Small intestine (tissue), 7 donors: ENCODE results near the gene RASAL2. TPM values are rescaled to one million over a fixed set of nuclear protein-coding genes. Genes with fewer than 3 reads are reported as not detected.
A peak's percentile ranks its signal among the peaks of the same experiment; 100 is the strongest.
"Not testable (repeated sequence)": the region's sequence is repeated elsewhere in the genome, so short reads cannot be mapped to it uniquely, and the experiment has no call there.

Experiments used
- DNase-seq, 2 donors: peaks; one replicate each; pipeline versions ENCODE4 v3.0.0 to v3.0.0-alpha.2; 2013
- FAIRE-seq: peaks from 2 replicates; lab custom pipeline; 2012; peaks lifted over from hg19 to GRCh38; lab: Jason Lieb, UNC
- H3K27ac ChIP-seq, 3 donors: one replicate each; pipeline ENCODE4 v1.5.1; 2013; ENCODE audit warnings: low read length in 2 of 3, mild to moderate bottlenecking in 2 of 3, control low read depth in 1 of 3, inconsistent platforms in 1 of 3, low read depth in 1 of 3, moderate library complexity in 1 of 3
- H3K27me3 ChIP-seq, 3 donors: one replicate each; pipeline ENCODE4 v1.6.1; 2013; ENCODE audit warnings: low read length in 3 of 3, inconsistent platforms in 1 of 3; ENCODE audit not compliant: control insufficient read depth in 3 of 3, insufficient read depth in 3 of 3
- H3K36me3 ChIP-seq, 3 donors: one replicate each; pipeline ENCODE4 v1.6.1; 2013; ENCODE audit warnings: low read length in 3 of 3, inconsistent platforms in 1 of 3, low read depth in 1 of 3, mild to moderate bottlenecking in 1 of 3, moderate library complexity in 1 of 3; ENCODE audit not compliant: control insufficient read depth in 3 of 3, insufficient read depth in 2 of 3
- H3K4me1 ChIP-seq, 3 donors: one replicate each; pipeline ENCODE4 v1.6.1; 2013; ENCODE audit warnings: low read length in 2 of 3, inconsistent platforms in 1 of 3, low read depth in 1 of 3, mild to moderate bottlenecking in 1 of 3, moderate library complexity in 1 of 3; ENCODE audit not compliant: control insufficient read depth in 3 of 3, insufficient read depth in 2 of 3
- H3K4me3 ChIP-seq, 3 donors: one replicate each; pipeline ENCODE4 v1.5.1; 2013; ENCODE audit warnings: low read length in 3 of 3, control low read depth in 1 of 3, inconsistent platforms in 1 of 3, low read depth in 1 of 3, mild to moderate bottlenecking in 1 of 3, moderate library complexity in 1 of 3
- H3K9me3 ChIP-seq, 2 donors: one replicate each; pipeline ENCODE4 v1.6.1; 2013; ENCODE audit warnings: low read depth in 1 of 2, low read length in 1 of 2; ENCODE audit not compliant: control insufficient read depth in 2 of 2, insufficient read depth in 1 of 2
- WGBS, 3 donors: extraction: QIAGEN DNeasy Blood & Tissue Kit; methylation state at CpG; one replicate each; pipeline ENCODE4 v1.1.7; 2013; 5-methylcytosine and 5-hydroxymethylcytosine counted together
- polyA plus RNA-seq, 4 donors: library from polyadenylated mRNA; stranded (reverse) in 3 of 4; unstranded in 1 of 4; fragments of 200-250 nt in 3 of 4; fragments of 120-200 nt in 1 of 4; gene quantifications; one replicate each; pipeline versions ENCODE4 v1.2.1 to v1.2.3, GENCODE V29; 2013
- donor health status: healthy with polysubstance abuse.
- donor health status: control.
- donor health status: control.
- donor health status: Bipolar disorder and iron deficiency.
- donor health status: healthy.

Gene RASAL2
- polyA plus RNA-seq, 4 donors, result 1.8 to 23.5 (median 3.3) TPM

- Histone ChIP-seq H3K4me3 (no peak overlapping the region), H3K27me3 (no peaks in the 10 kb centered on the region), H3K9me3 (no peaks in the 10 kb centered on the region), H3K27ac (peak overlapping the region in 2 of 3 donors; percentile 16 to 54), H3K4me1 (peaks cover 0 to 3% (median 2%) of the 10 kb centered on the region in 3 donors), H3K36me3 (no peaks in the 10 kb centered on the region)
- 20 to 37% (median 29%) methylated on average over 3 of the region's 3 CpGs for WGBS, 3 donors
- FAIRE-seq (no peak), DNase-seq (peak; percentile 77 to 98)
These were observed 98.8 kb downstream of the RASAL2 start for GRCh38 chr1:178192686-178193085.

DNA sequence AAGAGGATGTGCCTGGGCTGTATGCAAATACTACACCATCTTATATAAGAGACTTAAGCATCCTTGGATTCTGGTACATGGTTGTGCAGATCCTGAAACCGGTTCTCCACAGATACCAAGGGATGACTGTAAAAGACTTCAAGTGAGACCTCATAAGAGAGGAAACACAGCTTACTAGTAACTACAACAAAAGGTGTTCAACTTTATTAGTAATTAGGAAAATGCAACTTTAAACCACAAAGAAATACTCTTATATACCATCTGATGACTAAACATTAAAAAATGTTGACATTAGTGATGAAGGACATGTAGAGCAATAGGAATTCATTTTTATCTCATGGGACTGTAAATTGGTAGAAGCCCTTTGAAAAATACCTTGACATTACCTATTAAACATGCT, 102.7 kb downstream of the RASAL2 start:
- Histone ChIP-seq H3K4me3 (no peak overlapping the region), H3K27ac (no peak overlapping the region), H3K27me3 (no peaks in the 10 kb centered on the region), H3K4me1 (peaks cover 0 to 3% (median 0%) of the 10 kb centered on the region in 3 donors), H3K9me3 (peaks cover 0 to 18% of the 10 kb centered on the region in 2 donors), H3K36me3 (peaks cover 0 to 3% (median 0%) of the 10 kb centered on the region in 3 donors)
- DNase-seq (no peak), FAIRE-seq (no peak)
- WGBS, 3 donors, result 94 to 100% (median 97%) methylated on average over 1 of the region's 1 CpG

GRCh38 chr1:178202095-178202494, 108.2 kb downstream of the RASAL2 start:
- 92 to 100% (median 93%) methylated on average over 3 to 4 of the region's 4 CpGs for WGBS, 3 donors
- not testable (repeated sequence) for H3K4me3 ChIP-seq, FAIRE-seq, H3K4me1 ChIP-seq, DNase-seq, H3K27ac ChIP-seq, H3K27me3 ChIP-seq, H3K36me3 ChIP-seq
- peaks cover 0 to 31% of the 10 kb centered on the region in 2 donors for H3K9me3 ChIP-seq

- FAIRE-seq, H3K36me3 ChIP-seq, DNase-seq, H3K4me1 ChIP-seq, H3K27me3 ChIP-seq, H3K27ac ChIP-seq, H3K4me3 ChIP-seq: not testable (repeated sequence)
- 90 to 100% (median 90%) methylated on average over 2 of the region's 2 CpGs for WGBS, 3 donors
- peaks cover 0 to 31% of the 10 kb centered on the region in 2 donors for H3K9me3 ChIP-seq
These were observed 108.6 kb downstream of the RASAL2 start for GRCh38 chr1:178202546-178202945.

GRCh38 chr1:178208269-178208856, 114.5 kb downstream of the RASAL2 start:
- not testable (repeated sequence) for H3K4me3 ChIP-seq, H3K36me3 ChIP-seq, FAIRE-seq, H3K27ac ChIP-seq, H3K27me3 ChIP-seq, H3K4me1 ChIP-seq
- 75 to 88% (median 83%) methylated on average over 11 of the region's 11 CpGs for WGBS, 3 donors
- peak; percentile 2 to 46 for DNase-seq
- H3K9me3 ChIP-seq, result peaks cover 0 to 28% of the 10 kb centered on the region in 2 donors

- WGBS, 3 donors, result 94 to 97% (median 96%) methylated on average over 1 of the region's 1 CpG
- no peak for DNase-seq
- Histone ChIP-seq H3K9me3 (peaks cover 0 to 27% of the 10 kb centered on the region in 2 donors), H3K27me3 (no peaks in the 10 kb centered on the region), H3K4me3 (no peak overlapping the region), H3K4me1 (no peaks in the 10 kb centered on the region), H3K27ac (no peak overlapping the region), H3K36me3 (peaks cover 0 to 4% (median 0%) of the 10 kb centered on the region in 3 donors)
- peak; percentile 26 for FAIRE-seq
These were observed 116.0 kb downstream of the RASAL2 start for GRCh38 chr1:178209935-178210334.

- FAIRE-seq (no peak), DNase-seq (no peak)
- Histone ChIP-seq H3K27me3 (no peaks in the 10 kb centered on the region), H3K4me1 (no peaks in the 10 kb centered on the region), H3K27ac (no peak overlapping the region), H3K4me3 (no peak overlapping the region), H3K9me3 (no peaks in the 10 kb centered on the region), H3K36me3 (no peaks in the 10 kb centered on the region)
- 90 to 95% (median 93%) methylated on average over 6 of the region's 6 CpGs for WGBS, 3 donors
These were observed 124.6 kb downstream of the RASAL2 start for GRCh38 chr1:178218550-178218949.

GRCh38 chr1:178220094-178220493, 126.2 kb downstream of the RASAL2 start:
- Histone ChIP-seq H3K27ac (no peak overlapping the region), H3K27me3 (no peaks in the 10 kb centered on the region), H3K4me3 (no peak overlapping the region), H3K4me1 (no peaks in the 10 kb centered on the region), H3K36me3 (no peaks in the 10 kb centered on the region), H3K9me3 (no peaks in the 10 kb centered on the region)
- no peak for DNase-seq
- WGBS, 3 donors, result 83 to 91% (median 89%) methylated on average over 1 of the region's 1 CpG
- no peak for FAIRE-seq

- no peaks in the 10 kb centered on the region for H3K4me1 ChIP-seq
- no peaks in the 10 kb centered on the region for H3K36me3 ChIP-seq
- 75 to 96% (median 93%) methylated on average over 1 of the region's 1 CpG for WGBS, 3 donors
- H3K4me3 ChIP-seq, result no peak overlapping the region
- H3K27me3 ChIP-seq, result no peaks in the 10 kb centered on the region
- FAIRE-seq, result no peak
- DNase-seq, result no peak
- H3K9me3 ChIP-seq, result no peaks in the 10 kb centered on the region
- no peak overlapping the region for H3K27ac ChIP-seq
These were observed 129.4 kb downstream of the RASAL2 start for GRCh38 chr1:178223289-178223688.
